Glomerular visceral epithelial cell (primary cell): ENCODE data around the gene VSIG2.
"Not testable (repeated sequence)": the region's sequence is repeated elsewhere in the genome, so short reads cannot be mapped to it uniquely, and the experiment has no call there.

Experiments used
- DNase-seq: peaks from one replicate; pipeline ENCODE4 v3.0.0-alpha.2; 2016; ENCODE audit errors: extremely low spot score

The VSIG2 gene, protein sequence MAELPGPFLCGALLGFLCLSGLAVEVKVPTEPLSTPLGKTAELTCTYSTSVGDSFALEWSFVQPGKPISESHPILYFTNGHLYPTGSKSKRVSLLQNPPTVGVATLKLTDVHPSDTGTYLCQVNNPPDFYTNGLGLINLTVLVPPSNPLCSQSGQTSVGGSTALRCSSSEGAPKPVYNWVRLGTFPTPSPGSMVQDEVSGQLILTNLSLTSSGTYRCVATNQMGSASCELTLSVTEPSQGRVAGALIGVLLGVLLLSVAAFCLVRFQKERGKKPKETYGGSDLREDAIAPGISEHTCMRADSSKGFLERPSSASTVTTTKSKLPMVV

DNA sequence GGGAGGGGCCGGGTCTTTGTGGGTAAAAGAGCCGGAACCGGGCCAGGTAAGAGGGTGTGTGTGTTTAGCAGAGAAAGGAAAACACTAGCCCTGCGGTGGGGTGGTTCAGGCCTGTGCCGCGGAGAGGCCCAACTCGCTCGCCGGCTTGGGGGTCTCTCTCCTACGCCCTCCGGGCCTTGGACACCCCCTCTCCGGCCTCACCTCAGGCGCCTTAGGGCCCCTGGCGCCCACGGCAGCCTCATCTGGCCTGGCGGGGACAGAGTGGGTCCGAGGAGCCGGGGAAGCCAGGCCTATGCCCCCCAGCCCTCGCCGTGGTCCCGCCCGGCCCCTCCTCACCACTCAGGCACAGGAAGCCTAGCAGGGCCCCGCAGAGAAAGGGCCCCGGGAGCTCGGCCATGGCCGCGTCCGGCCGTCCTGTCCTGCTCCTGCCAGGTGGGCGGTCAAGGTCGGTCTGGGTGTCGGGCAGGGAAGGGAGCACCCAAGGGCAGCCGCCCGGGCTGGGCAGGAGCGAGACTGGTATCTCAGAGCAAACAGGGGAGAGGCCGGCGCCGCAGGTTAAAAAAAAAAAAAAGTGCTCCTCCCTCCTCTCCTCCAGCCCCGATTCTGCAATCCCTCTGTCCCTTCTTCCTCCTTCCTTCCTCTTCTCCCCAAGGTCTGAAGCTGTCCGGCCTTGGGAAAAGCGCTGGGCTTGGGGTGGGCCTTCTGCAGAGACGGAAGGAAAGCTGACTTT, at the start of gene VSIG2:
Gene VSIG2 (minus strand): TSS at position 515 of the 730 bp plus-strand sequence. CDS start 118 bp downstream, at position 397.
- DNase-seq, result no peak

DNA sequence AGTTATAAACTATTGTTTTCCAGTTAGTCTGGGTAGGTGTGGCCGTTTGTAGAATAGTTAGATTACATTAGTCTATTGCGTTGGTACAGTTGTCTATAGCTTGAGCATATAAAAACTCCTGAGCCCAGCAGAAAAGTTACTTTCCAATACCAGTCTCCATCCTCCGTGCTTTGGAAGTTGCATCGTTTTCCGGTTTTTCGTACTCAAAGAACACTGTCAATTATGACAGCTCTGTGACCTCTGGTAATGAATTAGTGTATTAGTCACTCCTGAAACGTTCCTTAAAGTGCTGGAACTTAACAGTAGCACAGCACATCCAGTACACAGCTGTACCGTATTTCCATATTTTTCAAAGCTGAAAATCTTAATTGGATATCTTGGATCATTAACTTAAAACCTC, 49.0 kb upstream of the VSIG2 start:
- peak; percentile 11 for DNase-seq

DNA sequence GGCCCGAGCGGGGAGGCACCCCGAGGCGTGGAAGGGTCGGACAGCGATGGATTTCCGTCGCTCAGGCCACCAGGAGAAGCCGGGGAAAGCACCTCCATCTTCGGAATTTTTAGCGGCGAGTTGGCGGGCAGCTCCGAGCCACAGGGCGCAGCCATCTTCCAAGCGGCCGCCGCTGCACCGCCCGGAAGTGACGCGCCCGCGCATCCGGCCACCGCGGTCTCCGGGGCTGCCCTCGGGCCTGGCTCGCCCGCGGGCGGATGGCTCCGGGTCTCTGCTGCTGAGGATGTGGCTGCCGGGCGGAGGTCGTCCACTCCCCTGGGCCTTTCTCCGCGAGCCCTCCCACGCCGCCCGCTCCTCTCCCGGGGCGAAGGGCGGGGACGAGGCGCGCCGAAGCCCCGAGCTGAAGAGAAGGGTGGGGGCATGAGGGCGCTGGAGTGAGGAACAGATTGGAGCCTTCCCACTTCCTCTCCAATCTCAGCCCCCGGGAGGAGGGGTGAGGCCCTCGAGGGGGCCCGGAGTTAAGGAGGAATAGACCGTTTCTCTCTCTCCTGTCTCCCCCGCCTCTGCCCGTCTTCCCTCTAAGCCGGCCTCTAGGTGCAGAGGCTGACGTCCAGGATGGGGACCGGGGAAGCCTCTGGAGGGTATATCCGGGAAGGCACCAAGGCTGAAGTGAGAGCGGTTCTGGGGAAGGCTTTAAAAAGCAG, 48.3 kb upstream of the VSIG2 start, which contains the start of gene MSANTD2:
Gene MSANTD2 (minus strand): TSS at position 181 of the 704 bp plus-strand sequence. CDS start 26 bp downstream, at position 155.
- DNase-seq, result peak; percentile 69

DNA sequence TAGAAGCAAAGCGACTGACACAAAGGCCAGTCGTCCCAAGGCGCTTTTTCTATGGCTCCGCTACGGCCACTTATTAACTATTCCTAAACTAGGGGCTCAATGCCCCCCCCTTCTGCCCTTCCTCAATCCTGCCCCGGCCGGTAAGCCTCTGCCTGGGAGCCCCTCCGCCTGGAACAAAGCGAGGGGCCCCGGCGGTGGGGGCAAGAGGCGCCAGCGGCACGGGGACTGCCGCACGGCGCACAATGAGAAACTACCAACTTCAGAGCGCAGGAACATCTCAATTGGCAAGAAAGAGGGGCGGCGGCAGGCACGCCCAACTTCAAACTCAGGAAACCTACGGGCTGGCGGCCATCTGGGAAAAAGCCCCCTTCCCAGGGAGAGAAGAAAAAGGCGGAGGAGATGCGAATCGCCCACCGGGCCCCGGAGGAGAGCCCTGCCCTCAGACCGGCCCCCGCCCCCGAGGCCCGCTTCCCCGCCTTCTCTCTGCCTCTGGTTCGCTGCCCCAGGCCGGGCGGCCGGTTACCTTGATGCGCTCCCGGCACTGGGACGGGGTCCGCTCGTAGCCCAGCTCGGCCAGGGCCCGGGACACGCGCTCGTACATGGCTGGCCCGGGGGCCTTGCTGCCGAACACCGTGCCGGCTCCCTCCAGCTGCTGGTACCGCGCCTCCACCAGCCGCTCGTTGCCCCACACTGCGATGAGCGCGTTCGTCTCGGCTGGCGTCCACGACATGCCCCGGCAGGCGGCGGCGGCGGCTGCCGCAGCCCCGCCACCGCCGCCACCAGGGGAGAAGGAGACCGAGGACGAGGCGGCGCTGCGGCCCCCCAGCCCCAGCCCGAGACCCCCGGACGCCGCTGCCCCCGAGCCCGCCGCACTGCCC, 47.5 kb upstream of the VSIG2 start:
- peak; percentile 11 for DNase-seq

DNA sequence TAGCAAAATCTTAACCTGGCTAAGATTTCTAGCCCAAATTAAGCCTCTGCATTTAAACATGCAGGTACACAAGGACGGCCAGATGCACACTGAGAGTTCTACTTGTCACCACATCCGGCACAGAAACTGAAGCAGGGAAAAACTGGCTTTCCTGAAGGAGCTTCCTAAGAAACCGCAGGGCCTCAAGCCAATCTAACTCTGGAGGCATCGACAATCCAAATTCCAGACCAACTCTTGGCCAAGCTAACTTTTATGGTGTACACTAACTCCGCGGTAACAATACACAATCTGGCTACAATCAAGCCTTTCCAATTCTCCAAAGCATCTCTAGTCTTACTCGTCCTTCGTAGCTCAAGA, 46.9 kb upstream of the VSIG2 start:
- DNase-seq, result peak; percentile 59

DNA sequence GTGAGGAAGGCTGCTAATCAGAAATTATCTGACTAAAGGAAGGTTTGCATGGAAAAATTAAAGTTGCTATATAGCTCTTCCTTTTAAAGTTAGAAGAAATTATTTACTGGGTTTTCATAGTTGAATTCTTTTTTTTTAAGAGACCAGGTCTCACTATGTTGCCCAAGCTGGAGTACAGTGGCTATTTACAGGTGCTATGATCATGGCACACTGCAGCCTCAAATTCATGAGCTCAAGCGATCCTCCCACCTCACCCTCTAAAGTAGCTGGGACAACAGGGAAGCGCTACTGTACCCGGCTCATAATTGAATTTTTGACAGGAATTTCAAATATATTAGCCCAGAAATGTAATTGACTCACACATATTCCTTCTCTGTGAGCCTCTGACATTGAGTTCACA, 44.3 kb upstream of the VSIG2 start:
- no peak for DNase-seq

DNA sequence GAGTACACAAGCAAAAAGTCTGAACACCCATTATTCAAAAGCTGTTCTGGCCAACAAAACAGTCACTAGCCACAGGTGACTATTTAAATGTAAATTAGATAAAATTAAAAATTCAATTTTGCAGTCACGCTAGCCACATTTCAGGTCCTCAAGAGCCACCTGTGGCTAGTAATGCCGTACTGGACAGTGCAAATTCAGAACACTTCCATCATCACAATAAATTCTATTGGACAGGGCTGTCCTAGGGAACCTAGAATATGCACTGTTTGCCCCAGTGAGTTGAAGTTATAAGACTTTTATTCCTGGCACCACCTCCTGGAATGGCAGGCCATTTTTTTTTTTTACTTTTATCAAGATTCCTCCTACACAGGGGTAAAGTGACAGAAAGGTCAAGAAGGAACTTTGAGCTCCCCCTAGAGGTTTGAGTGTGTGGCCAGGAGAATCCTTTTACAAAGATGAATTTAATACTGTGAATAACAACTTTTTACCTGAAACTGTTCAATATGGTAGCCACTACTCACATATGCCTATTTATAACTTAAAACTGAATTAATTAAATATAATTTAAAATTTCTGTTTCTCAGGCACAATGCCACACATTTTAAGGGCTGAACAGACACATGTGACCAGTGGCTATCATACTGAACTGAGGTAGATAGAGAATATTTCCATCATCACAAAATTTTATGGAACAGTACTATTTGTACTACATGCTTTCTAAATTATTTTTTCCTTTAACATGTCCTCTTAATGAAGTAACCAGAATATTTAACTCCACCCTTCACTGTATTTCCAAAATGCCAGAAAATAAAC, 41.6 kb upstream of the VSIG2 start:
- DNase-seq, result peak; percentile 50

DNA sequence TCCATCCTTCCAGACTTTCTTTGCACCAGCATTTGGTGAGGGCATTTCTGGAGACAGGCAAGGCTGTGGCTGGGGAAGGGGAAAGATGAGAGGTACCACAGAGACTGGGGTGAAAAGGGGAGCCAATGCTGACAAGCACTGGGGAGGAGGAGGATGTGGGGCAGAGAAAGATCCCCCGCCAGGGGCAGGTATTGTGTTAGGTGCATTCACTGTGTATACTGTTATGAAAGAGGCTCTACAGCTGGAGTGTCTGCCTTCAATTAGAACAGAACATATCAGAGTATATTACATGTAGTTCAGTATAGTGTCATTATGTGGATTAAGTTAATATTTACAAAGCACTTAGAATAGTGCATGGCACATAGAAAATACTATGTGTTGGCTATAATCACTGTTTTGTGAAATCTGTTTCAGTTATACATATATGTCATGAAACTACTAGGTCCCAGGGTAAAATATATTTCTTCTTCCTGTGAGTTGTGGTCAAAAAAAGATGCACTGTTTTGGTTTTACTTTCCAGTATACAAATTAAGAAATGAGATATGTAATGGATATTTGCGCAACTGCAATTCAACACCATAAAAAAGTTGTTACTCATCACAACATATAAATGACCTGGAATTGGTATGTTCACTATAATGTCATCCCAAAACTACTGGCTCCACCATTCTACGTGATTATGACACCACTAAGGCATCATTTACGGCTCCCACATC, 39.7 kb upstream of the VSIG2 start:
- DNase-seq, result no peak

DNA sequence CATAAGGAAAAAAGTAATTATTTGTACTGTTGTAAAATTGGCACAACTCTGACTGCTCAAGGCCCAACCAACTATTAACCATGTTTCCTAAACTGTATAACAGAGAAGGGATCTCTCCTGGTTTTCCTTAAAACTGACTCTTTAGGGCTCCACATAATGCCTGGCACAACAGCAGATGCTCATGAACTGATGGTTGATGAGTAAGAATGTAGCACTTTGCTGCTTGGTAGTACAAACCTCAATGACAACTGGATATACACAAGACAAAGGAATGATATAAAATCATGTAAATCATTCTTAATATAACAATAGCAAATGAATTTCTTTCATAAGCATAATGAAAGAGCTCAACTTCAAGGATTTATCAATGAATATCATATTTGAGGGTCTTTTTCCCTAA, 36.5 kb upstream of the VSIG2 start:
- no peak for DNase-seq

DNA sequence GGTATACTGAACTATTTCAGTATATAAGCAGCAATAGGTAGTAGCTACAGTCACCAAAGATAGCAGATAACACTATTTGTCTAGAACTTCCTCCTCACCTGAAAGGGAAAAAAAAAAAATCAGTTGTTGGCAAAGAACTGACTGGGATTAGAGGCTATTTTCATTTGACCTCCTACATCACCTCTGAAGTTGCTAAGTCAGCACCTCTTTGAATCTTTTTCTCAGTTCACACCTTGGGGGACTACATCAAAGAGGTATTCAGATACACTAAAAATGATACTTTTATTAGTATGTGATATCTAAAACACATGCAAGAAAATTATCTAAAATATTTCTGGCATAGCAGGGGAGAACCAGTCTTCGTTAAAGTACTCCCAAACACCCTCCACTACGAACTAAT, 32.0 kb upstream of the VSIG2 start:
- DNase-seq, result no peak

DNA sequence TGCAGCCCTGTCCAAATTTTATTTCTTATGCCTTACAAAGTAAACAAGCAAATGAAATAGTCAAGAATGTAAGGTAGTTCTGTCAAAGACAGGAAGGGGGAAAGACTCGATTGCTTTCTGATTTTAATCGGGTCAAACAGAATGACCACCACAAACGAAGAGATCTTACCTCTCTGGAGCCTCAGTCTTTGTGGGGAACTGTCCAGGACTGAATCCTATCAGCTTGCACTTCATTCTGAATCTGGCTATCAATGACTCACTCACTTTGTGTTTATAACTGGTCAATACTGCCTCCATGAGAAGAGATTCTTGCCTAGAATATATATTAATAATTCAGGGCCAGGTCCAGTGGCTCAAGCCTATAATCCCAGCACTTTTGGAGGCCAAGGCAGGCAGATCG, 30.9 kb upstream of the VSIG2 start:
- no peak for DNase-seq

DNA sequence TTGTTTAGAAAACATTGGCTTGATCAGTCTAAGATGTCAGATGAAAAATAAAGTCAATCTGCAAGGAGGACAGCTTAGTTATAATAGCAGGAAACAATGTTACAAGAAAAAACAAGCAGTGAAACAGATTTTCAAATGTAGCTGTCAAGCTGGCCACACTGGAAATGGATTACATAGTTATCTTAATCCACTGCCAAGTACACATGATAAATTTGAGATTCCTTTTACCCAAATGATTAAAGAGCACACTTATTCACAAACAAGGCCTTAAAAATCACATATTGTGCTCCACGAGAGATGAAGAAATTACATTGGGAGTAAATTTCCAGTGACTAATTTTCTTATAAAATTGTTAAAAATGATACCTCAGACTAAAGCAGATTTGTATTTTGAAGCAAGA, 27.5 kb upstream of the VSIG2 start:
- no peak for DNase-seq

DNA sequence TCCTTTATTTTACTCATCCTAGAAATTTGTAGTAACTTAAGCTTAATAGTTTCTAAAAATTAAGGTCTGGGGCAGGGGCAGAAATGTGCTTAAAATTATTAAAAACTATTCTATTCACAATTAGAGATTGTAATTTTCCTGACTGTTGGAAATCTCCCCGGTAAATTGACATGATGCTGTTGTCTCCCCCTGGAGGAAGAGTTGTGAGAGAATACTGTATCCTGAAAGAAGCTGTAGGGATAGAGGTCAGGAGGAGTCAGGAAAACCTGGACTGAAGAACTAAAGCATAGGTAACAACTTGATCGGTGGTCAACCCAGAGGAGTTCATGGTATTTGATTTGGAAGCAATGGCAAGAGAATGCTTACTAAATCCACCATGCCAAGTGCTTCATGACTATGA, 26.2 kb upstream of the VSIG2 start:
- no peak for DNase-seq

DNA sequence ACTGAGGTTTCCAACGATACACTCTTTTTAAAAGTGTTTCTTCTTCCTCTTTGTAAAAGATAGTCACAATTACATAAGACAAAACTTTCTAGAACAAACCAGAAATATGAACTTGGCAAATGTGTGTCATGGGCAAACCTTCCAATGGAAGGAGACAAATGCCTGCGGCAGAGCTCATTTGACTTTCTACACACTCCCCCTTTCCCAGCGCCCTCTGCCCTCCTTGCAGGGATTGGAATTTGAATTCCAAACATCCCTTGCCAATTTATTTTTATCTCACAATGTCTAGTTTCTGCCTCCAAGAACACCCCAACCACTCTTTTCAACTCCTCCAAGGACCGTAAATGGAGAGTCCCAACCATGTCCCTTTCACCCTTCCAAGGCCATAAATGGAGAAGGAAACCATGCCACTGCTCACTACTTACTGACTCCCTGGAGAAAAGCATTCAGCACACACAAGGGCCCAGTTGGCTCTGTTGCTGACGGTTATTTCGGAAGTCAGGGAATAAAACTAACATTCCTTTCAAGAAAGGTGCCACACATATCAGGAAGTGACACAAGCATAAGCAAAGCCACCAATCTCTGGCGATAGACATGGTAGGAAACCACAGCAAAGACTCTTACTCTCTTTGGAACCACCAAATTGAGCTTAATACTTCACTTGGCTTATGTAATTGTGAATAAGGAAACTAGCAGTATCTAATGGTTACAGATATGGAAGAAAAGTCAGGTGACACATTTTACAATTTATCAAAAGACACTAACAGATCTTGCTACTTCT, 25.0 kb upstream of the VSIG2 start:
- DNase-seq, result no peak

DNA sequence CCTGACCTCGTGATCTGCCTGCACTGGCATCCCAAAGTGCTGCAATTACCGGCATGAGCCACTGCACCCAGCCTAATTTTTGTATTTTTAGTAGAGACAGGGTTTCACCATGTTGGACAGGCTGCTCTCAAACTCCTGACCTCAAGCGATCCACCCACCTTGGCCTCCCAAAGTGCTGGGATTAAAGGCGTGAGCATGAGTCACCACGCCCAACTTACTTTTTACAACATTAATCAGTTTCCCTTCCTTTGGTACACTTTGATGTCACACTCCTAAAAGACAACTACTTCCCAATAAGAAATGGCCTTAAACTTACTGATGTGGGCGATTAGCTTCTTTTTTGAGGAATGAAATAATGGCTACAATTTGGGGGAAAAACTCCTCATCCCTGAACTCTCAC, 18.9 kb upstream of the VSIG2 start:
- not testable (repeated sequence) for DNase-seq

DNA sequence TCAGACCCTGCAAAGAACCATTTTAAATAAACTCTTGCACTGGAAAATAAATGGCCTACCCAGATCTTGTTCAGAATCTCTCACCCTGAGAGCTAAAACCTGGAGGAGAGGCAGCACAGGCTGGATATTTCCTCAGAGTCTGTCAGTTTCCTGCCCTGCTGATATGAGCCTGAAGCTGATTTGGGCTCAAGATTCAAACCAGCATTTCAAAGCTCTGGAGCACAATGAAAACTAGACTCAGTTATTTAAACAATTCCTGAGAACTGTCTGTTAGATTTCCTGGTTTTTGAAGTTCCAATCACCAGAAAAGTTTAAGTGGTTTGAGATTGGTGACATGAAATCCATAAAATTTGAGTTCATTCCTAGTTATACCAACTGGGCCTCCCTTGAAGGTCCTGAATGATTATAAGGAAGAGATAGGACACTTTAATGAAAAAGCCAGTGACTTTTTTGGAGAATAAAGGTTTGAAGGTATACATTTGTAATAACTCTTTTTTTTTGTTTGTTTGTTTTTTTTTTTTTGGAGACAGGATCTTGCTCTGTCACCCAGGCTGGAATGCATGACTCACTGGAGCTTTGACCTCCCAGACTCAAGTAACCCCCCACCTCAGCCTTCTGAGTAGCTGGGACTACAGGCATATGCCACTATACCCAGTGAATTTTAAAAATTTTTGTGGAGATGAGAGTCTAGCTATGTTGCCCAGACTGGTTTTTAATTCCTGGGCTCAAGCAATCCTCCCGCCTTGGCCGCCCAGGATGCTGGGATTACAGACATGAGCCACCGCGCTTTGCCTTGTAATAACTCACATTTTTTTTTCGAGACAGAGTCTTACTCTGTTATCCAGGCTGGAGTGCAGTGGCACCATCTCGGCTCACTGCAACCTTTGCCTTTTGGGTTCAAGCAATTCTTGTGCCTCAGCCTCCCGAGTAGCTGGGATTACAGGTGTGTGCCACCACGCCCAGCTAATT, 18.0 kb upstream of the VSIG2 start:
- DNase-seq, result no peak

DNA sequence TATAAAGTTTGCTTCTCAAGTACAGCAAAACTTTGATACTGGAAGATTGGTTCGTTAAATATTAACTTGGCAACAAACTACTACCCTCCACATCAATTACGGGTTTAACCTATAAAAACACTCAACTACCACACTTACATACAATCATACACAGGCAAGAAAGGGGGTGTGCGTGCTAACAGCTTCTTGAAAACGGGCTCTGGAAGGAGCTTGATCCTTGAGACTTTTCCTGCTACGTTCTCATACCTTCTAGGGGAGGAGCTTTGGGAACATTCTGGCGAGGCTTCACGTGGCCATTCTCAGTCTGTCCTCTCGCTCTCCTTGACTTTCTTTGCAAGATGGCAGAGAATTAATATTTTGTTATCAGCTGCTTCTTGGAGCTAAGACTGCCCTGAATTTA, 16.9 kb upstream of the VSIG2 start:
- no peak for DNase-seq

DNA sequence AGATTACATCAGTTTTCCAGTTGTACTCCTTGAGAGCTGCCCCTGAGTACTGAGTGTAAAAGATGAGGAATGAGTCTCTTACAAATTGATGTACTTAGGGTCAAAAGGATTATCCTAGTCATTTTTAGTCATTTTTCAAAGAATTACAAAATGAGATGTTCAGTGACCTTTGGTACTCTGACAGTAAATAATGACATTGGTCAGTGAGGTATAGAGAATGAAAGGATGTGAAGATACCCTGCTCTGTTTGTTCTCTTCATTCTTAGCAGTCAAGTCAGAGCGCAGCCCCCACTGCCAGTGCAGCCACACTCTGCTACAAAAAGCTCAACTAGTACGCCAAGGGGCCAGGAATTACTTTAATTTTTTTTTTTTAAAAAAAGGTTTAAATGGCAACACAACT, 14.1 kb upstream of the VSIG2 start:
- no peak for DNase-seq
